Heart left ventricle (tissue), 16 donors: ENCODE data around the gene CBX1. TPM values are rescaled to one million over a fixed set of nuclear protein-coding genes. Genes with fewer than 3 reads are reported as not detected.

ENCODE experiments used
- ATAC-seq, 4 donors: fragments of 200-7000 bp; cut with Tn5 transposase; one replicate each; pipeline ENCODE4 v1.9.1; 2020 to 2022; ENCODE audit warnings: moderate library complexity in 4 of 4, mild to moderate bottlenecking in 3 of 4, moderate number of reproducible peaks in 1 of 4
- DNase-seq, 5 donors: peaks; one replicate each; pipeline ENCODE4 v3.0.0-alpha.2; 2020
- H3K27ac ChIP-seq, 12 donors: fragments of 200-600 bp; sonication (generic) in 4 of 12; one replicate each; pipeline versions ENCODE4 v1.5.0 to v1.8.0; 2016 to 2022; ENCODE audit warnings: mild to moderate bottlenecking in 2 of 12
- H3K27me3 ChIP-seq, 9 donors: fragments of 200-600 bp; sonication (generic) in 2 of 9; one replicate each; pipeline versions ENCODE4 v1.5.1 to v1.8.0; 2016 to 2022; ENCODE audit warnings: mild to moderate bottlenecking in 3 of 9
- H3K36me3 ChIP-seq, 9 donors: fragments of 200-600 bp; sonication (generic) in 2 of 9; one replicate each; pipeline versions ENCODE4 v1.5.0 to v1.8.0; 2018 to 2022; ENCODE audit warnings: mild to moderate bottlenecking in 2 of 9
- H3K4me1 ChIP-seq, 12 donors: fragments of 200-600 bp; sonication (generic) in 4 of 12; one replicate each; pipeline versions ENCODE4 v1.5.0 to v1.8.0; 2016 to 2022; ENCODE audit warnings: mild to moderate bottlenecking in 3 of 12
- H3K4me3 ChIP-seq, 12 donors: fragments of 200-600 bp; sonication (generic) in 4 of 12; one replicate each; pipeline versions ENCODE4 v1.5.0 to v1.8.0; 2017 to 2022; ENCODE audit warnings: mild to moderate bottlenecking in 9 of 12, moderate library complexity in 4 of 12
- H3K9me3 ChIP-seq, 12 donors: fragments of 200-600 bp; sonication (generic) in 4 of 12; one replicate each; pipeline versions ENCODE4 v1.5.0 to v1.8.0; 2016 to 2022; ENCODE audit warnings: mild to moderate bottlenecking in 1 of 12
- POLR2A ChIP-seq, 2 donors: fragments of 450-650 bp; IDR thresholded peaks; one replicate each; pipeline ENCODE4 v1.6.1; 2017; ENCODE audit warnings: antibody characterized with exemption in 2 of 2, mild to moderate bottlenecking in 2 of 2, moderate library complexity in 2 of 2
- WGBS, 4 donors: extraction: QIAGEN DNeasy Blood & Tissue Kit in 2 of 4; methylation state at CpG; one replicate each; pipeline versions ENCODE4 v1.1.5 to v1.1.7; 2013 to 2018; 5-methylcytosine and 5-hydroxymethylcytosine counted together
- intact Hi-C, 10 donors: fragments of 100-400 bp; cut with DNase I; formaldehyde crosslinking; loops; one replicate each; pipeline versions ENCODE4 v1.11.1 to v1.14.2; 2022
- polyA plus RNA-seq, 2 donors: library from polyadenylated mRNA; stranded (reverse); fragments of 200-250 nt; gene quantifications; one replicate each; pipeline ENCODE4 v1.2.3, GENCODE V29; 2013
- total RNA-seq, 9 donors: library from RNA; depleted of rRNA in 2 of 9; stranded (reverse); fragments of >200 nt in 2 of 9; fragmentation: NEBNext Ultra II Directional in 3 of 9; extraction: Animal tissue kit (Norgen Biotek cat#: 25700) in 3 of 9; gene quantifications; one replicate each; pipeline versions ENCODE4 v1.1.0 to v1.2.4, GENCODE V29; 2016 to 2023
- TF ChIP-seq, protein P1 (sequence below), 12 donors: fragments of 200-600 bp; sonication (generic) in 4 of 12; IDR thresholded peaks; one replicate each; pipeline versions ENCODE4 v1.5.0 to v1.8.0; 2018 to 2022; ENCODE audit warnings: antibody characterized with exemption in 12 of 12, mild to moderate bottlenecking in 5 of 12
- donor health status: ischemic (EF 13 %, LVEDD 7.1; RV severe dilation, severe dysfunction).
- donor health status: healthy with polysubstance abuse.
- donor health status: DM: no; HTN: yes; CAD: no.
- donor health status: DM: no; HTN: no; CAD: no.
- donor health status: ischemic (EF 25% LVEDD 6.9; RV normal size, moderate dysfunction).
- donor health status: ischemic (EF 25% LVEDD 5.7; RV mildly dilated, moderate dysfunction).
- donor health status: healthy.
- donor health status: DM: yes; HTN: yes; CAD: no.
- donor health status: ischemic (EF 35%, LVEDD 5.7; RV mildly dilated, moderate dysfunction).
- donor health status: nonischemic (EF 11% LVEDD 7.7; RV severe dilation, severe dysfunction).
- donor health status: DM: yes; HTN: yes; CAD: no.
- donor health status: PGD.
- donor health status: ischemic (EF 29% LVEDD 5.4; RV normal size, mild dysfunction).
- donor health status: nonischemic (EF 23%, LVEDD 6.1; RV moderate dilation, normal function).

CBX1 gene
- total and polyA plus RNA-seq, 11 donors = 24.6 to 51.7 (median 37.9) TPM

DNA sequence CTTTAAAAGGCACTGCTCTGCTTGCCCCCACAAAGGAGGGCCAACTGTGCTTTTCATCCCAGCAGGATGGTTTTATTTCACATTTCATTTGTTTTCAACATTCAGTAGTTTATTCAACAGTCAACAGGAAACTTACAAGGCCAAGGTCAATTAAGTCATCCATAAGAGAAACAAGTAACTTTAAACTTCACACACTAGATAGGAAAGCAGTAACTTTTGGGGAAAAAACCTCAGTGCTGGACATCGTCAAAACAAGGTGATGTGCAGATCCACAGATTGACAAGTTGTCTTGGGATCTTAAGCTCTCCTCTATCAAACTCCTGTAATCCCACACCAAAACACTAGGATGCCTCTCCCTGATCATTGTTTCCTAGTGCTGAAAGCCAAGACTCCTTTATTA, 34.6 kb downstream of the CBX1 start:
- Histone ChIP-seq H3K4me1 (peaks cover 0 to 33% (median 2%) of the 10 kb centered on the region in 12 donors), H3K27me3 (no peaks in the 10 kb centered on the region), H3K9me3 (no peaks in the 10 kb centered on the region), H3K4me3 (no peak overlapping the region), H3K36me3 (peaks cover 0 to 100% (median 97%) of the 10 kb centered on the region in 9 donors), H3K27ac (peak overlapping the region in 3 of 12 donors; percentile 3 to 19 (median 17))
- WGBS, 4 donors = 65 to 77% (median 72%) methylated on average over 1 of the region's 1 CpG
- intact Hi-C loops = no loop called here
- ATAC-seq (no peak), DNase-seq (no peak)
- no peak for TF ChIP-seq POLR2A (IDR thresholded peaks at IDR 0.05)
- TF ChIP-seq, protein P1, sequence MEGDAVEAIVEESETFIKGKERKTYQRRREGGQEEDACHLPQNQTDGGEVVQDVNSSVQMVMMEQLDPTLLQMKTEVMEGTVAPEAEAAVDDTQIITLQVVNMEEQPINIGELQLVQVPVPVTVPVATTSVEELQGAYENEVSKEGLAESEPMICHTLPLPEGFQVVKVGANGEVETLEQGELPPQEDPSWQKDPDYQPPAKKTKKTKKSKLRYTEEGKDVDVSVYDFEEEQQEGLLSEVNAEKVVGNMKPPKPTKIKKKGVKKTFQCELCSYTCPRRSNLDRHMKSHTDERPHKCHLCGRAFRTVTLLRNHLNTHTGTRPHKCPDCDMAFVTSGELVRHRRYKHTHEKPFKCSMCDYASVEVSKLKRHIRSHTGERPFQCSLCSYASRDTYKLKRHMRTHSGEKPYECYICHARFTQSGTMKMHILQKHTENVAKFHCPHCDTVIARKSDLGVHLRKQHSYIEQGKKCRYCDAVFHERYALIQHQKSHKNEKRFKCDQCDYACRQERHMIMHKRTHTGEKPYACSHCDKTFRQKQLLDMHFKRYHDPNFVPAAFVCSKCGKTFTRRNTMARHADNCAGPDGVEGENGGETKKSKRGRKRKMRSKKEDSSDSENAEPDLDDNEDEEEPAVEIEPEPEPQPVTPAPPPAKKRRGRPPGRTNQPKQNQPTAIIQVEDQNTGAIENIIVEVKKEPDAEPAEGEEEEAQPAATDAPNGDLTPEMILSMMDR (IDR thresholded peaks at IDR 0.05) = no peak

DNA sequence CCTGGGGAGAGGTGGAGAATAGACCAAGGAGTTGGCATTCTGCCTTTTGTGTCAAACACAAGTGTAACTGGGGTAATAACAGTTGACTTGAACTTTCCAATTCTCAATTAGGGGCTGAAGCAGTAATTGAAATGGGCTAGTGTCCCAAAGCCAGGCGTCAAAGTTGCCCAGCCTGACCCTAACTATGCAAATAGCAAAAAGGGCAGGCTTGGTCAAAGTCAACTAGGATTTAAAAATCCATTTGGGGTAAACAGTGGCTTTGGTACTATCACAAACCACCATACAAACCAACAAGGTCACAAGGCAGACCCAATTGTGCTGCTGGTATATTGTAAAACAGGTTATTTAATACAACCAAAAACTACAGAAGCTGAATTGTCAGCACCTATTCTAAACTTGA, 35.1 kb downstream of the CBX1 start:
- Histone ChIP-seq H3K9me3 (no peaks in the 10 kb centered on the region), H3K27ac (peak overlapping the region in 2 of 12 donors; percentile 17 to 19), H3K4me3 (no peak overlapping the region), H3K4me1 (peaks cover 0 to 33% (median 2%) of the 10 kb centered on the region in 12 donors), H3K36me3 (peaks cover 0 to 100% (median 97%) of the 10 kb centered on the region in 9 donors), H3K27me3 (no peaks in the 10 kb centered on the region)
- ATAC-seq = no peak
- intact Hi-C loops = no loop called here
- DNase-seq = no peak
- WGBS, 4 donors = 71 to 87% (median 83%) methylated on average over 1 of the region's 1 CpG
- no peak for TF ChIP-seq POLR2A (IDR thresholded peaks at IDR 0.05)
- TF ChIP-seq, protein P1 (IDR thresholded peaks at IDR 0.05) = no peak

DNA sequence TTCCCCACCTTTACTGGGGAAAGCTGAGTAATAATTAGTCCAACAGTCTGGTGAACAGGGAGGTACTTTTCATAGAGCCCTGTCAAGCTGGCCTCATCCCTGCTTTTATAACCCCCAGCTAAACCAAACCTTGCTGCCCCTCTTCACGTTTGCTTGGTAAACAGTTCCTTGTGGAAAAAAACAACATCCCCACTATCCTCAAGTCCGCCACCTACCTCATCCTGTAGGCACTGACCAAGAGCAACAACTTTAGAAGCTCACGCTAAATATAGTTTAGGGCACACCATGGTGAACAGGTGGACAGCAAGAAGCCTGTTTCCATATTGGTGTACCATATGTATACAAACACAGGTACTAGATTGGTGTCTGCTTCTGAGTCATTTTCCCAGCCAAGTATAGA, 36.6 kb downstream of the CBX1 start:
- TF ChIP-seq, protein P1 (IDR thresholded peaks at IDR 0.05) = no peak
- TF ChIP-seq POLR2A (IDR thresholded peaks at IDR 0.05) = no peak
- 61 to 79% (median 69%) methylated on average over 3 of the region's 3 CpGs for WGBS, 4 donors
- H3K27me3 ChIP-seq = no peaks in the 10 kb centered on the region
- H3K4me1 ChIP-seq = peaks cover 0 to 44% (median 11%) of the 10 kb centered on the region in 12 donors
- intact Hi-C loops = no loop called here
- no peak for DNase-seq
- no peak overlapping the region for H3K4me3 ChIP-seq
- peak in 1 of 4 donors; percentile 14 for ATAC-seq
- peak overlapping the region in 4 of 12 donors; percentile 16 to 41 (median 30) for H3K27ac ChIP-seq
- peaks cover 0 to 100% (median 98%) of the 10 kb centered on the region in 9 donors for H3K36me3 ChIP-seq
- H3K9me3 ChIP-seq = no peaks in the 10 kb centered on the region

DNA sequence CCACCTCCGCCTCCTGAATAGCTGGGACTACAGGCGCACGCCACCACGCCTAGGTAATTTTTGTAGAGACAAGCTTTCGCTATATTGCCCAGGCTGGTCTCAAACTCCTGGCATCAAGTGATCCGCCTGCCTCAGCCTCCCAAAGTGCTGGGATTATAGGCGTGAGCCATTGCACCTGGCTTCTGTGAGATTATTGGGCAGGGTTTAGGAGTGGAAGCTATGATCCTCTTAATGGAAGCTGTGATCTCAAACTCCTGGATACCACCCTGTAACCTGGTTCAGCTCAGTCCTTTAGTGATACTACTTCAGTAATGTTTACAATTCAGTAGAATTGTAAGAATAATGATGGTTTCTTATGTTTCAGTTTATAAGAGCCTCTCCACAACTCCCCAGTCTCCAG, 39.0 kb downstream of the CBX1 start:
- ATAC-seq (no peak), DNase-seq (no peak)
- Histone ChIP-seq H3K27me3 (no peaks in the 10 kb centered on the region), H3K9me3 (no peaks in the 10 kb centered on the region), H3K4me1 (peaks cover 0 to 60% (median 22%) of the 10 kb centered on the region in 12 donors), H3K36me3 (peaks cover 3 to 100% (median 98%) of the 10 kb centered on the region in 9 donors), H3K4me3 (no peak overlapping the region), H3K27ac (no peak overlapping the region)
- WGBS, 4 donors = 94 to 98% (median 95%) methylated on average over 7 of the region's 7 CpGs
- intact Hi-C loops = no loop called here
- no peak for TF ChIP-seq POLR2A (IDR thresholded peaks at IDR 0.05)
- TF ChIP-seq, protein P1 (IDR thresholded peaks at IDR 0.05) = no peak
